GM12872 (cell line): ENCODE data around the gene RSRC1.

ENCODE experiments used
- TF ChIP-seq, protein P1 (sequence below): IDR thresholded peaks from 3 replicates; pipeline ENCODE4 v1.5.1; 2011; ENCODE audit warnings: low read depth, mild to moderate bottlenecking, low read length, moderate library complexity; ENCODE audit not compliant: insufficient read depth

The RSRC1 gene

GRCh38 chr3:158210067-158210466 is 100.2 kb downstream of the RSRC1 start:
- TF ChIP-seq, protein P1, sequence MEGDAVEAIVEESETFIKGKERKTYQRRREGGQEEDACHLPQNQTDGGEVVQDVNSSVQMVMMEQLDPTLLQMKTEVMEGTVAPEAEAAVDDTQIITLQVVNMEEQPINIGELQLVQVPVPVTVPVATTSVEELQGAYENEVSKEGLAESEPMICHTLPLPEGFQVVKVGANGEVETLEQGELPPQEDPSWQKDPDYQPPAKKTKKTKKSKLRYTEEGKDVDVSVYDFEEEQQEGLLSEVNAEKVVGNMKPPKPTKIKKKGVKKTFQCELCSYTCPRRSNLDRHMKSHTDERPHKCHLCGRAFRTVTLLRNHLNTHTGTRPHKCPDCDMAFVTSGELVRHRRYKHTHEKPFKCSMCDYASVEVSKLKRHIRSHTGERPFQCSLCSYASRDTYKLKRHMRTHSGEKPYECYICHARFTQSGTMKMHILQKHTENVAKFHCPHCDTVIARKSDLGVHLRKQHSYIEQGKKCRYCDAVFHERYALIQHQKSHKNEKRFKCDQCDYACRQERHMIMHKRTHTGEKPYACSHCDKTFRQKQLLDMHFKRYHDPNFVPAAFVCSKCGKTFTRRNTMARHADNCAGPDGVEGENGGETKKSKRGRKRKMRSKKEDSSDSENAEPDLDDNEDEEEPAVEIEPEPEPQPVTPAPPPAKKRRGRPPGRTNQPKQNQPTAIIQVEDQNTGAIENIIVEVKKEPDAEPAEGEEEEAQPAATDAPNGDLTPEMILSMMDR = no peak

- TF ChIP-seq, protein P1 = no peak
Observed at GRCh38 chr3:158213461-158213860, 103.6 kb downstream of the RSRC1 start.

DNA sequence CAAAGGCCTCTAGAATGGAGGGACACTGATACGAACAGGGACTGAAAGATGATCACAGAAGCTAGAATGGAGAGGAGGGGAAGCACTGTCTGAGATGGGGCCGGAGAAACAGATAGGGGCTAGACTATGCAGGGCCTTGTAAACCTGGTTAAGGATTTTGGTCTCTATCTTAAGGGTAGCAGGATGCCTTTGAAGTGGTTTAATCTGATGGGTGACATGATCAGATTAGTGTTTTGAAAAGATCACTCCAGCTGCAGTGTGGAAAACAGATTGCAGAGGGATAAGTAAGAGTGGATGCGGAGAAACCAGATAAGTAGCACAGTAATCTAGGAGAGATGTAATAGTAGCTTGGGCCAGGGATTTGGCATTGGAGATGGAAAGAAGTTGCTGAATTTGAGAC is 108.1 kb downstream of the RSRC1 start:
- TF ChIP-seq, protein P1 = no peak

DNA sequence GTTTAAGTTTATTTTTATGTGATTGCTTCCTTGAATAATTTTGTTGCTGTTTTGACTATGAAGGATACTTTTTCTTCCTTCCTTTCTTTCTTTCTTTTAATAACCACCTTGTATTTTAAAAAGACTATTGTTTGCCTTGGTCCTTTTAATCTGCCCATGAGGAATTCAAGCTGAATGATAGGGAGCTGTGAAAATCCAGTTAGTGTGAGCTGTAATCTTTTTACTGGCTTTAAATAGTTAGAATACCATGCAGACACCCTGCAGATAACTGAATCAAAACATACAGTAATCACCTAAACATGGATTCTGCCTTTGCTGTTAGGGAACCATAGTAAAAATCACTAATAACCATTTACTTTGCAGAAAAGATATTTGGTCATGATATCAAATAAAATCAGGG is 110.7 kb downstream of the RSRC1 start:
- TF ChIP-seq, protein P1 = no peak

DNA sequence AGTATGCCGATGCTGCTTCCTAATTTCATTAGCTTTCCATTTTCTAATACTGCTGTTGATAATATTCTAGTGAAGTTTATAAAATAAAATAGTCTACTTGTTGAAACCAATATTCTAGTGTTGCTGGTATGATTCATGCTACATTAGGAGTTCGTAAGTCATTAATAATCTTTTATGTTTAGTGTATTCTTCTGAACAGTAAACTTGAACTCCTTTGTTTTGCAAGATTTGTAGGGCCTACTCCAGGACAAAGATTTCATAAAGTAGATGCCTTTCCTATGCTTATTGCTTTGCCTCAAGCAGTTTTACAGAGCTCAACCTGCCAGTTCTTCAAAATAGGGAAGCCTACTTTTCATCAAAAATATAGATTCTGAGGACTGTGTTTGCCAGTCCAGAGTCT is 111.5 kb downstream of the RSRC1 start:
- TF ChIP-seq, protein P1 = no peak

DNA sequence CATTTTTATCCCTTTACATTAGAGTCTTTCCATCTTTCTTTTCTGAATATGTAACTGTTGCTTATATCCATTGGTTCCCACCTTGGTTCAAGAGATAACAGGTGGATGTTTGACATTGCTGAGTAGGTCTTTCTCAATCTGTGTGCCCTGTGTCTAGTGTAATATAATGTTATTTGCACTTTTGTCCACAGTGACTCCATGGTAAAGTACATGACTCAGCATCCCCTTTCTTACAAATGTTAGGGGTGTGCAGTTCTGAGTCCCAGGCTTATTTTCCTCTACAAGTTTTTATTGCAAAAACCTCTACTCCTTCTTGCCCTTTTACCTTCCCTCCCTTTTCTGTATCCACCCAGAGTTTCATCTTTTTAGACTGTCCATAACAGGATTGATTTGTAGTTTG is 116.5 kb downstream of the RSRC1 start:
- TF ChIP-seq, protein P1 = no peak

DNA sequence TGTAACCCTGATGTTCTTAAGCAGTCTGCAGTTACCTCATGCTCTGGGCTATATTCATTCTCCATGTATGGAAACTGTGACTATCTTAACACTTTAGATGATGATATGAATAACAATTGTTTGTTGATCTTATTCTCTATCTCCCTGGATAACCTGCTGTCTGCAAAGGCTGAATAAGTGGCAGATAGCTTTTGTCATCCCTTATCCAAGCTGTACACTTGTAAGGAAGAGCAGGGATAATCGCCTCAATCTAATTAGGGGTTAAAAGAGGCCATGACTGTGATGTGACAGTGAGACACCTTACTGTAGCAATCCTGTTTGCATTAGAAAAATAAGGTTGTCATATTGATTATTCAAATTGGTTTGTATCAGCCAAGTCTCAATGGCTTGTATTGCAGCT is 123.9 kb downstream of the RSRC1 start:
- TF ChIP-seq, protein P1 = no peak

GRCh38 chr3:158244274-158244673 is 134.4 kb downstream of the RSRC1 start:
- TF ChIP-seq, protein P1 = no peak
